Testis (tissue), 2 donors: ENCODE data around the gene DNTTIP2.

ENCODE experiments used
- POLR2A ChIP-seq: fragments of 450-650 bp; IDR thresholded peaks from one replicate; pipeline ENCODE4 v1.6.1; 2017; ENCODE audit warnings: antibody characterized with exemption, mild to moderate bottlenecking, moderate library complexity
- TF ChIP-seq, protein P1 (sequence below), 3 experiments: fragments of 450-650 bp in 2 of 3; fragments of 200-600 bp in 1 of 3; sonication (generic) in 1 of 3; IDR thresholded peaks; one replicate each; pipeline ENCODE4 v1.5.1; 2016 to 2019; ENCODE audit warnings: antibody characterized with exemption in 3 of 3, mild to moderate bottlenecking in 2 of 3, moderate library complexity in 1 of 3

DNA sequence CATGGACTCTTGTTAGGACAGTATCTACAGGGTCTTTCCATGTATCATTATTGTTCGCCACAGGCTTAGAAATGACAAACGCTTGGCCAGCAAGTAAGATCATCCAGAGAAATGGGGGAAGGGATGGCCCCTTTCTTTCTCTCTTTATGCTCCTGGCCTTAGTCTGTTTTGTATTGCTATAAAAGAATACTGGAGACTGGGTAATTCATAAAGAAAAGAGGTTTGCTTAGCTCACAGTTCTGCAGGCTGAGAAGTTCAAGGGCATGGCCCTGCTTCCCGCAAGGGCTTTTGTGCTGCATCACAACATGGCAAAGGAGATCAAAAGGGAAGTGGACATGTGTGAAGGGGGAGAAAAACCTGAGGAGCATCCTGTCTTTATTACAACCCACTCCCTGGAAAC lies 41.0 kb downstream of the DNTTIP2 start:
- TF ChIP-seq, protein P1, sequence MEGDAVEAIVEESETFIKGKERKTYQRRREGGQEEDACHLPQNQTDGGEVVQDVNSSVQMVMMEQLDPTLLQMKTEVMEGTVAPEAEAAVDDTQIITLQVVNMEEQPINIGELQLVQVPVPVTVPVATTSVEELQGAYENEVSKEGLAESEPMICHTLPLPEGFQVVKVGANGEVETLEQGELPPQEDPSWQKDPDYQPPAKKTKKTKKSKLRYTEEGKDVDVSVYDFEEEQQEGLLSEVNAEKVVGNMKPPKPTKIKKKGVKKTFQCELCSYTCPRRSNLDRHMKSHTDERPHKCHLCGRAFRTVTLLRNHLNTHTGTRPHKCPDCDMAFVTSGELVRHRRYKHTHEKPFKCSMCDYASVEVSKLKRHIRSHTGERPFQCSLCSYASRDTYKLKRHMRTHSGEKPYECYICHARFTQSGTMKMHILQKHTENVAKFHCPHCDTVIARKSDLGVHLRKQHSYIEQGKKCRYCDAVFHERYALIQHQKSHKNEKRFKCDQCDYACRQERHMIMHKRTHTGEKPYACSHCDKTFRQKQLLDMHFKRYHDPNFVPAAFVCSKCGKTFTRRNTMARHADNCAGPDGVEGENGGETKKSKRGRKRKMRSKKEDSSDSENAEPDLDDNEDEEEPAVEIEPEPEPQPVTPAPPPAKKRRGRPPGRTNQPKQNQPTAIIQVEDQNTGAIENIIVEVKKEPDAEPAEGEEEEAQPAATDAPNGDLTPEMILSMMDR (IDR thresholded peaks at IDR 0.05): no peak
- TF ChIP-seq POLR2A: no peak
